Measurements from ENCODE around the gene ISG20. TPM values are rescaled to one million over a fixed set of nuclear protein-coding genes. Genes with fewer than 3 reads are reported as not detected.

ISG20 gene
- total RNA-seq, 2 donors from 2014 or later, result 53.9 to 118 TPM

DNA sequence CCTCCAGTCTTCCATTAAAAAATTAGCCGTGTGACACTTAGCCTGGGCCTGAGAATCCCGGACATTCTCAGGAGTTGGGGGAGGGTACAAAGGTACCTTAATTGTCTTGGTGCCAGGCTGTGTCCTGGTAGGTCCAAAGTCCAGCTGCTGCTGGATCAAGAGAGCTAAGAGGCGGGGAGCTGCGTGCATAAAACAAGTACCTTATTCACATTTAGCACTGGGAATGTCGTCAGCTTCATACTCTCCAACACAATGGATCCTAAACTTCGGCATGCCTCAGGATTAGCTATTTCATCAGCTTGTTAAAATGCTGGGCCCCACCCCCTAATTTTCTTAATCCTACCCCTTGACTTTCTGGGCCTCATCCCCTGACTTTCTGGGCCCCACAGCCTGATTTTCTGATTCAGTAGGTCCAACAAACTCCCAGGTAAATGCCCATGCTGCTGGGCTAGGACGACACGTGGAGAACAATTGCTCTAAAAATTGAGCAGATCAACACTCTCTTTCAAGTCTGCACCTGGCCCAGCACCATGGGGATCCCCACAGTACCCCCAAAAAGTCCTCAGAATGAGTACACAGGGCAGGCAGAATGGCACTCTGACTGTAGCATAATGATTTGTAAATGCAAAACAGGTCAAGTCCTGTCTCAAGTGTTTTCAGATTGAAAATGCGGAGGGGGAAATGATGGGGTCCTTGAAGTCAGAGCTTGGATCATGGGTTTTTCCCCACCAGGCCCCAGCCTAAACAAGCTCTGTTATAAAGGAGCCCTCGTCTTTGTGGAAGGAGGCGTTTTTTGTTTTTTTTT, 23.3 kb upstream of the ISG20 start:
- Mint-ChIP-seq H3K36me3 (no peaks in the 10 kb centered on the region), H3K9me3 (no peaks in the 10 kb centered on the region), H3K27ac (no peak overlapping the region)
- ATAC-seq (peak in 1 of 2 donors; percentile 59), DNase-seq (ENCODE audit: low spot score in 2 of 2) (no peak)

DNA sequence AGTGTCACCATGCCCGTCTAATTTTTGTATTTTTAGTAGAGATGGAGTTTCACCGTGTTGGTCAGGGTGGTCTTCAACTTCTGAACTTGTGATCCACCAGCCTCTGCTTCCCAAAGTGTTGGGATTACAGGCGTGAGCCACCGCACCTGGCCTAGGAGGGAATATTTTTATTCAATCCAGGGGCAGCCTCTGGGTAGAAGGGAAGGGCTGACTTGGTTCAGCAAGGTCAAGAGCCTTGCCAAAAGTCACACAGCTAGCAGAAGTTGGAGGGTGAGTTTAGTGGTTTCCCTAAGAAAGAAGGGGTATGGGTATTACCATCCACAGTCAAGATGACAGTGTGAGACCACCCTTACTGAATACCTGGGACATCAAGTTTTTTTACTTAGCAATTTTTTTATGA, 22.6 kb upstream of the ISG20 start:
- Mint-ChIP-seq H3K36me3 (peaks cover 0 to 7% of the 10 kb centered on the region in 2 donors), H3K27ac (no peak overlapping the region), H3K9me3 (no peaks in the 10 kb centered on the region)
- no peak for ATAC-seq
- no peak for DNase-seq (ENCODE audit: low spot score in 2 of 2)

DNA sequence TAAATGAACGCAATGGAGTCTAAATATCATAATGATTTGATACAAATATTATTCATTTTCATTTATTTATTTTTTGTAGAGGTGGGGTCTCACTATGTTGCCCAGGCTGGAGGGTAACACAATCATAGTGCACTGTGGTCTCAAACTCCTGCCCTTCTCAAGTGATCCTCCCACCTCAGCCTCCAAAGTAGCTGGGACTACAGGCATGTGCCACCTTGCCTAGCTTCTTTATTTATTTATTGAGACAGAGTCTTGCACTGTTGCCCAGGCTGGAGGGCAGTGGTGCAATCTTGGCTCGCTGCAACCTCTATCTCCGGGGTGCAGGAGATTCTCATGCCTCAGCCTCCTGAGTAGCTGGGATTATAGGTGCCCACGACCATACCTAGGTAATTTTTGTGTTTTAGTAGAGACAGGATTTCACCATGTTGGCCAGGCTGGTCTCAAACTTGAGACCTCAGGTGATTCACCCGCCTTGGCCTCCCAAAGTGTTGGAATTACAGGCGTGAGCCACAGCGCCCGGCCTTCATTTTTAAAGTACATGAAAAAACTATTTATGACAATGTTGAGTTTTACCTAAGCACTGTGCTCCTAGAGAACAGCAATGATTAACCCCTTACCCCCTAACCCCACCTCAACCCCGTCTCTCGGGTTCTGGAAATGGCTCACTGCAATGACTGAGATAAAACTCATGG, 21.6 kb upstream of the ISG20 start:
- H3K36me3 Mint-ChIP-seq, result peaks cover 4 to 16% of the 10 kb centered on the region in 2 donors
- H3K9me3 Mint-ChIP-seq, result no peaks in the 10 kb centered on the region
- H3K27ac Mint-ChIP-seq, result no peak overlapping the region
- DNase-seq (ENCODE audit: low spot score in 2 of 2) (no peak), ATAC-seq (no peak)

DNA sequence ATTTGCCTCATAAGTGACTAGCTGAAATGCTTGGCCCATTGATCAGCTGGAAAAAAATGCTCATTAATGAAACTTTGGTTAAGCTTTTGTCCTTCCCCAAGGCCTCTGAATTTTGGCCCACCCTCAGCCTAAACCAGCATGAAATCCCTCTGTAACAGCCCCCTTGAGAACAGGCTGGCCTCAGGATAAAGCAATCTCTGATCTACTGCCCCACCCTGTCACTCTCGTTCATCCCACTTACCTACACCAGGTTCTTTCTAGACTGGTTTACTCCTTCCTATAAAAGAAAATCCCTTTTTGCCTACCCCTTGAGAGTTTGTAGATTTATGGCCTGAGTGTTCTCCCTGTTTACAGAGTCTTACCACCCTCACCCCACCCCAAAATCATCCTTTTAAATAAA, 21.0 kb upstream of the ISG20 start:
- ATAC-seq (no peak), DNase-seq (ENCODE audit: low spot score in 2 of 2) (no peak)
- Mint-ChIP-seq H3K27ac (no peak overlapping the region), H3K36me3 (peaks cover 10 to 22% of the 10 kb centered on the region in 2 donors), H3K9me3 (no peaks in the 10 kb centered on the region)

DNA sequence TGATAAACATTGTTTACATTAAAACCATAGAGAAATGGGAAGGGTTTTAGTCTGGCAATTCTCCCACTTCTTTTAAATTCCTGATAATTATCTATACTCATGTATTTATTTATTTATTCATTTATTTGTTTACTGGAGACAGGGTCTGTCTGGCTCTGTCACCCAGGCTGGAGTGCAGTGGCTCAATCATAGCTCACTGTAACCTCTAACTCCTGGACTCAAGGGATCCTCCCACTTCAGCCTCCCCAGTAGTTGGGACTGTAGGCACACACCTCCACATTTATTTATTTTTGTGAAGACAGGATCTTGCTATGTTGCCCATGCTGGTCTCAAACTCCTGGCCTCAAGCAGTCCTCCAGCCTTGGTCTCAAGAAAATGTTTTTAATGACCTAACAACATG, 20.1 kb upstream of the ISG20 start:
- DNase-seq (ENCODE audit: low spot score in 2 of 2), result no peak
- ATAC-seq, result no peak
- peaks cover 10 to 29% of the 10 kb centered on the region in 2 donors for H3K36me3 Mint-ChIP-seq
- no peak overlapping the region for H3K27ac Mint-ChIP-seq
- H3K9me3 Mint-ChIP-seq, result no peaks in the 10 kb centered on the region

DNA sequence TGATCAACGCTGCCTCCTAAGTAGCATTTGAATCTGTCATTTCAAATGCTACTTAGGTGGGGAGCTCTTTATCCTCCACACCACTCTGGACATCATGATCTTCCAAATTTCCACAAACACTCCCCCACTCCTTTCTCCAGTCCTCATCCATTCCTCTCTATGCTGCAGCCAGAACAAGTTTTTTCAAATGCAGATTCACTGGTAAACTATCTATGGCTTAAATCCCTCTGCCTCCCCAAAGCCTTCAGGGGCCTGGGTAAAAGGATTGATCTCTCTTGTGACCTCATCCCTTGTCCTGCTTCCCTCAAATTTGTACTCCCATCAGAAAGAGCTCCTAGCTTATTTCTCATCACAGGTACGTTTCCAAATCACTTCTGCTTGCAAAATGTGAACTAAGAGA, 19.0 kb upstream of the ISG20 start:
- H3K27ac Mint-ChIP-seq, result peak overlapping the region in 1 of 2 donors; percentile 99
- peaks cover 10 to 41% of the 10 kb centered on the region in 2 donors for H3K36me3 Mint-ChIP-seq
- no peak for DNase-seq (ENCODE audit: low spot score in 2 of 2)
- ATAC-seq, result no peak
- no peaks in the 10 kb centered on the region for H3K9me3 Mint-ChIP-seq

DNA sequence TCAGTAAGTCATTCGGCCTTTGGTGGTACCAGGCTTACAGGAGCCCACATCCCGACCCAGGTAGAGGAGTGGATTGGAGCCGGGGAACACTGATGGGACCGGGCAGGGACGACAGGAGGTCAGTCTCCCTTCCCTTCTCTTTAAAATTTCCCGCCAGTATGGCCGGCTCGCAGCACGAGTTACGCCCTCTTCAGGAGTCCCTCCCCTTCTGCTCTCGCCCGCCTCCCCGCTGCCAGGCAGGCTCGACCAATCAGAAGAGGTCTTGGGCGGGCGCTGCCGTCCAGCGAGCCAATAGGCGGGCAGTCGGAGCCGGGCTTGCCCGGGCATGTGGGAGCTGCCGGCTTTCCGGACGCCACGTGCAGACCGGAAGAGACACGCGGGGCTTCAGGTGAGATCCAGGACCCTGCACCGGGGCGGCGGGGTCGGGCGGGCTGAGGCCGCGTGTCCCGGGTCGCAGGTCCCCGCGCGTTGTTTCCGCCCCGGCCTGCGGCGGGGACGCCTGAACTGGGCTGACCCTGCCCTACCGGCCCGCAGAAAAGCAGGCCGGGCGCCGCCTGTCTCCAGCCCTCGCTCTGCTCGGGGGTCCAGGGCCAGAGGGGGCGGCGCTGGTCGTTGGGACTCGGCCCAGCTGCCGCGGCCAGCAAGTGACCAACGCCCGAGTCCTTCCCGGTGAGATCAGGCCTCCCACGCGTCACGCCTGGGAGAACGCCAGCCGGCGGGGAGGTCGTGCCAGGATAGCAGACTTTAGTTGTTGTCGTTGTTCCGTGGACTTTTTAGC, 17.6 kb upstream of the ISG20 start, which contains the start of gene AEN:
Gene AEN (plus strand): TSS at position 346 of the 778 bp plus-strand sequence. CDS start 4,870 bp downstream, outside the sequence.
- no peaks in the 10 kb centered on the region for H3K9me3 Mint-ChIP-seq
- peak within 1 kb of the TSS; percentile 92 to 99 for H3K27ac Mint-ChIP-seq
- peaks cover 10 to 45% of the 10 kb centered on the region in 2 donors for H3K36me3 Mint-ChIP-seq
- peak; percentile 94 to 98 for DNase-seq (ENCODE audit: low spot score in 2 of 2)
- peak; percentile 78 to 83 for ATAC-seq

DNA sequence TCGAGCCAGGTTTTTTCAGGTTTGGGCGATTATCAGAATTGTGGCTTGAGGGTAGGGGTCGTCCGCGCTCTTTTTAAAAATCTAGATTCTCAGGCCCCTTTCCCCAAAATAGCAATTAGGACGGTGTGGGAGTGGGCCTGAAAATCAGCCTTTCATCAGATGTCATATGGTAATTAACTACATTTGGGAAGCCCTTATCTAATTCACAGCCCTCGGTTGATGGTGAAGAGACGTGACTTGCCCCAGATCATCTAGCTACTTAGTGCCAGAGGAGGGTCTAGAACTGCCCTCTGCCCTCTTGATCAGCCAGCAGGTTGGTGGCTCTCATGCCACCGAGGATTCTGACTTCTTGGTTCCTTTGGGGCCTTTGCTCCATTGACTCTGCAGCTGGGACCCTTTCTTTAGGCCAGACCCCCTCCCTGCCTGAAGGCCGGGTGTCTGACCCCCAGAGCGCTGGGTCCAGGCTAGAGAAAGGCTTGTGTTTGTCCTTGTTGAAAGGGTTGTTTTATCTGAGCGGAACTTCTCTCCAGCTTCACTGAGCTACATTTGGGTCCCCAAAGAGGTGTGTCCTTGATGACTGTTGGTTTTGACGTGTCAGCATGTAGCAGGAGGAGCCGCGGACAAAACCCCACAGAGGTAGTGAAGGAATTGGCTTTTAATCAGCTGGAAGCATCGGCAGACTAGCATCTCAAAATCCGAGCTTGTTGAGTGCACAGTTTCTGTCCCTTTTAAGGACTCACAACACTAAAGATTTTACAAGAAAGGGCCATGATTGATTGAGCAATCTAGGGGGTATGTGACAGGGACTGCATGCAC, 16.8 kb upstream of the ISG20 start:
- Mint-ChIP-seq H3K9me3 (no peaks in the 10 kb centered on the region), H3K27ac (peak overlapping the region; percentile 92 to 99), H3K36me3 (peaks cover 10 to 47% of the 10 kb centered on the region in 2 donors)
- ATAC-seq (peak; percentile 26 to 34), DNase-seq (ENCODE audit: low spot score in 2 of 2) (peak; percentile 47 to 71)

DNA sequence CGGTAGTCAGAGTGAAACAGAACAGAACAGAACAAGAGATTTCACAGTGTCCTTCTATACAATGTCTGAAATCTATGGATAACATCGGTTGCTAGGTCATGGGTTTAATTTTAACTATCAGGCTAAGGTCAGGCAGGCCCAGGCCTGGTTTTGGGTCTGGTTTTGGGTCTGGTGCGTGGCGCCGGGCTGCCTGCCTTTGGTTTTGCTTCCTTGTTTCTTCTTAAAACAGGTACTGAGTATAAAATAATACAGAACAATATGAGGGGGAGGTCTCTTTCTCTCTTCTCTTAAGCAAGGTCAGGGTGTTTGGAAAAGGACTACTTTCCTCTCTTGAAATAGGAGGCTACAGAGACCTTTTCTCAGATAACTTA, 16.2 kb upstream of the ISG20 start:
- peak; percentile 11 to 15 for ATAC-seq
- Mint-ChIP-seq H3K36me3 (peaks cover 14 to 53% of the 10 kb centered on the region in 2 donors), H3K27ac (peak overlapping the region; percentile 92 to 99), H3K9me3 (no peaks in the 10 kb centered on the region)
- DNase-seq (ENCODE audit: low spot score in 2 of 2), result no peak

DNA sequence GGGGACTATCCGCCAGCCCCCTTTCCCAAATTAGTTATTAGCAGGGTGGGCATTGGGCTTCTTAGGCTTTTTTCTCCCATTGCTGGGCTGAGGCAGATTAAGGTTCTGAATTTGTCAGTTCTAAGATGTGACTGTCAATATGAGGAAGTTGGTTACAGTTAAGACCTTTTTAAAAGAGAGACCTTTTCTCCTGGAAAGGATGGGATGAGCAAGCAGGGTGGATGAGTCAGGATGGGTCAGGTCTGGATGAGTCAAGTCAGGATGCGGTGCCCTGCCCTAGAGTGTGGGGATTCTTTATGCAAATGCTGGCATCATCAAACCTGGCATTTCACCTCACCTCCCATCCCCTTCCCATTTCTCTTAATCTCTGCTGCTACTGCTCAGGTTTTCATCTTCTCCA, 15.8 kb upstream of the ISG20 start:
- ATAC-seq (peak; percentile 70 to 75), DNase-seq (ENCODE audit: low spot score in 2 of 2) (peak; percentile 58 to 86)
- no peaks in the 10 kb centered on the region for H3K9me3 Mint-ChIP-seq

DNA sequence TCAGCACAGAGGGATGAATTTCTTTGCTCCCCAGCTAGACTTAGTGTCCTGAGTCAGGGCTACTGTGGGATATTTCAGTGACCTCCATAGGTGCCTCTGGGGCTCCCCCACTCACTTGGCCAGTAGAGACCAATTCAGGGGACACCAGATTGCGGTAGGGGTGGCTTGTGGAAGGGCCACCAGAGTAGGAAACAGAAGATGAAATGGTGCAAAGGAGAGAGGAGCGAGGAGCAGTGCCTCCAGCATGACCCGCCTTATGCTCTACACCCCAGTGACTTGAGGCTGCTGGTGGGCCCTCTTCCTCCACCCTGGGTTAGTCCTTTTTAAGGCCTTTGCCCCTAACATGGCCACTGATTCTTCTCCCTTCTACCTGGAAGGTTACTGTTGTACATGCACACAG, 15.2 kb upstream of the ISG20 start:
- DNase-seq (ENCODE audit: low spot score in 2 of 2) (no peak), ATAC-seq (peak in 1 of 2 donors; percentile 0)
- peak overlapping the region; percentile 92 to 99 for H3K27ac Mint-ChIP-seq
- H3K36me3 Mint-ChIP-seq, result peaks cover 19 to 63% of the 10 kb centered on the region in 2 donors
- H3K9me3 Mint-ChIP-seq, result no peaks in the 10 kb centered on the region

More for the DNA sequence above, 15.8 kb upstream of the ISG20 start:
- peaks cover 19 to 57% of the 10 kb centered on the region in 2 donors for H3K36me3 Mint-ChIP-seq
- peak overlapping the region; percentile 92 to 99 for H3K27ac Mint-ChIP-seq

DNA sequence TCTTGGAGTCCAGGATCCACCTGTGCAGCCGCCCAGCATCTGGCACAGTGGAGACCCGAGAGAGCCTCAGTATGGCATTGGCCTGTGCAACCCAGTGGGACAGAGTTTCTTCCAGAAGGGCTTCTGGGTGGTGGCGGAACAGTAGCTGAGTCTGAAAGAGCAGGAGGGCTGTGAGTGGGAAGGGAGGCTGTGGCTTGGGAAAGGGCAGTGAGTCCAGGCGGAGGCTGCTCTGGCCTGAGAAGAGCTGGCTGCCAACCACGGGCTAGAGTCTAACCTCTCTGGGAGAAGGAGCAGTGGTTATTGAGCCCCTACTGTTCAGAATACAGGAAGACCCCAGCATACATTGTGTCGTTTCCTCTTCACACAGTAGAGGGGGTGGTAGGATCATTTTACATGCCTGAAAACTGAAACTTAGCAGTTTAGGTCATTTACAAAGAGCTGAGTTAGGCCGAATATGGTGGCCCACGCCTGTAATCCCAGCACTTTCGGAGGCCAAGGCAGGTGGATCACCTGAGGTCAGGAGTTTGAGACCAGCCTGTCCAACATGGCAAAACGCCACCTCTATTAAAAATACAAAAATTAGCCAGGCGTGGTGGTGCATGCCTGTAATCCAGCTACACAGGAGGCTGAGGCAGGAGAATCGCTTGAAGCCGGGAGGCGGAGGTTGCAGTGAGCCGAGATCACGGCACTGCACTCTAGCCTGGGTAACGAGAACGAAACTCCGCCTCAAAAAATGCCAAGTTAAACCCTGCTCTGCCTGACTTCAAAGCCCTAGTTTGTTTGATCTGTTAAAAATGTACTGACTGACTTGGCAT, 14.5 kb upstream of the ISG20 start:
- peak overlapping the region; percentile 92 to 99 for H3K27ac Mint-ChIP-seq
- DNase-seq (ENCODE audit: low spot score in 2 of 2) (no peak), ATAC-seq (peak; percentile 5 to 45)
- H3K36me3 Mint-ChIP-seq, result peaks cover 23 to 70% of the 10 kb centered on the region in 2 donors
- H3K9me3 Mint-ChIP-seq, result no peaks in the 10 kb centered on the region

DNA sequence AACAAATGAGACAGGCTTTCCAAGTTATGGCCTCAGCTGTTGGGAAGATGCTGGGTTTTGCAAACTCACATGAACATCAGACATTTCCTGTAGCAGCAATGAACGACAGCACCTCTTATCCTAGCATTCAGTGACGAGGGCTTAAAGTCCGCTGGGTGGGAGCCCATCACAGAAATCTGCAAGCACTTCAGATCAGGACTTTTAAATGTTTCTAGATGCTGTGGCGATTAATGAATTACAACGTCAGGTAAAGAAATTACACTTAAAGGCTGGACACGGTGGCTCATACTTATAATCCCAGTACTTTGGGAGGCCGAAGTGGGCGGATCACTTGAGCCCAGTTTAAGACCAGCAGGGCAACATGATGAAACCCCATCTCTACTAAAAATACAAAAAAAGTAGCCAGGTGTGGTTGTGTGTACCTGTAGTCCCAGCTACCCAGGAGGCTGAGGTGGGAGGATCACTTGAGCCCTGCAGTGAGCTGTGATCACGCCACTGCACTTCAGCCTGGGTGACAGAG, 13.8 kb upstream of the ISG20 start:
- H3K36me3 Mint-ChIP-seq, result peaks cover 29 to 77% of the 10 kb centered on the region in 2 donors
- H3K27ac Mint-ChIP-seq, result peak overlapping the region; percentile 92 to 99
- no peak for ATAC-seq
- no peak for DNase-seq (ENCODE audit: low spot score in 2 of 2)
- H3K9me3 Mint-ChIP-seq, result no peaks in the 10 kb centered on the region

DNA sequence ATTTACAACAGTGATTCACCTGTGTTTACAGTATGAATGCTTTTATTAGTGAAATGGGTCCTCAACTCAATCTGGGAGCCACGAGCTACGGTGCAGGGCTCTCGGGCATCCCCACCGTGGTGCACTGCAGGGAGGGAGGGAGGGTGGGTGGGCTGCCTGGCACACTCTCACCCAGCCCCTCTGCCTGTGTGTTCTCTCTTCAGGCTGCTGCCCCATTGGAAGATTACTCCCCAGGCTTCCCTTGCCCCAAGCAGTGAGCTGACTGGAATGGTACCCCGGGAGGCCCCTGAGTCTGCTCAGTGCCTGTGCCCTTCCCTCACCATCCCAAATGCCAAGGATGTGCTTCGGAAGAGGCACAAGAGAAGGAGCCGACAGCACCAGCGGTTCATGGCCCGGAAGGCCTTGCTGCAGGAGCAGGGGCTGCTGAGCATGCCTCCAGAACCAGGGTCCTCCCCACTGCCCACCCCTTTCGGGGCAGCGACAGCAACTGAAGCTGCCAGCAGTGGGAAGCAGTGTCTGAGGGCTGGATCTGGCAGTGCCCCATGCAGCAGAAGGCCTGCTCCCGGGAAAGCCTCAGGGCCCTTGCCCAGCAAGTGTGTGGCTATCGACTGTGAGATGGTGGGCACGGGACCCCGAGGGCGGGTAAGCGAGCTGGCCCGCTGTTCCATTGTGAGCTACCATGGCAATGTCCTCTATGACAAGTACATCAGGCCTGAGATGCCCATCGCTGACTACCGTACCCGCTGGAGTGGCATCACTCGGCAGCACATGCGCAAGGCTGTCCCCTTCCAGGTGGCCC, 12.7 kb upstream of the ISG20 start:
- H3K9me3 Mint-ChIP-seq, result no peaks in the 10 kb centered on the region
- DNase-seq (ENCODE audit: low spot score in 2 of 2) (peak in 1 of 2 donors; percentile 51), ATAC-seq (no peak)
- peaks cover 37 to 73% of the 10 kb centered on the region in 2 donors for H3K36me3 Mint-ChIP-seq
- peak overlapping the region; percentile 77 to 99 for H3K27ac Mint-ChIP-seq

Measured in activated naive CD4-positive, alpha-beta T cell treated with anti-CD3 and anti-CD28 coated beads, Interleukin-2, amount 50 U/mL, for 72 hours (primary cell).